Measurements from ENCODE around the gene MED12L. TPM values are rescaled to one million over a fixed set of nuclear protein-coding genes. Genes with fewer than 3 reads are reported as not detected.

MED12L gene
- total RNA-seq, 6 donors from 2014 or later: 0.27 to 1.5 (median 0.31) TPM; not detected in 2

DNA sequence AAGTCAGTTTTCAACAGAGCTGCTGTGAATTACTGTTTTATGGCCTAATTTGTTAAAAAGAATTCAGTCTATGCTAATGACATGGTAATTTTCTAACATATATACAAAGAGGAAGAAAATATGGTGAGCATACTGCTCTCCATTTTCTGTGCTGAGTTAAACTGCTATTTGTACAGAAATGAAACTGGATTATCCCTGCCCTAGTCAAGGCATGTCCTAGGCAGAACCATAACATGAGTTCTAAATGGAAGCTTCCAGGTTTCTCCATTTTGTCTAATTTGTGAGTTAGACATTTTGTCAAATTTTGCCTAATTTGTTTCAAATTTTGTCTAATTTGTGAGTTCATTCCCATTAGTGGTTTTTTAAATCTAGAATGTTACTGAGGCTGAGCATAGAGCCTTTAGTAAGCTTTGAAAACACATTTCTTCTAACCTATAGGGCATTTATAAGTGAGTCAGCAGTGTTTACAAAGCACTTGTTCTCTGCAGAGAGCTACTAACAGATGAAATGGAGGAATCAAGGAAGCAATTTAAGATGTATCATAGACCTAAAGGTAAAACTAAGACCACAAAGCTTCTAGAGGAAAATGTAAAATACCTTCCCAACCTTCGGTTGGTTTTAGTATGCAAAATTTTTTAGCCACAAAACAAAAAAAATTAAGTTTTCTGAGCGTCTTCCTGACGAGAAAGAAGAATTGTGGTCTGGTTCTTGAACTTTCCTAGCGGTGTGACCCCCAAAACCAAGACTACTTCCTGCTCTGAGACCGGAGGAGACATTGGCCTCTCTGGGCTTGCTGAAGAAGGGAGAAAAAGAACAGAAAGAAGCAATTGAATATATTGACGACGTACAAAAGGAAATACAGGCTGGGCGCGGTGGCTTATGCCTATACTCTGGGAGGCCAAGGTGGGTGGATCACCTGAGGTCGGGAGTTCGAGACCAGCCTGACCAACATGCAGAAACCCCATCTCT is 183.1 kb downstream of the MED12L start:
- Histone ChIP-seq H3K27me3 (no peaks in the 10 kb centered on the region), H3K27ac (no peak overlapping the region), H3K9me3 (no peaks in the 10 kb centered on the region), H3K36me3 (no peaks in the 10 kb centered on the region), H3K4me1 (no peaks in the 10 kb centered on the region), H3K4me3 (no peak overlapping the region)
- WGBS, 2 donors: 69 to 76% methylated on average over 11 of the region's 11 CpGs
- TF ChIP-seq, protein P1, sequence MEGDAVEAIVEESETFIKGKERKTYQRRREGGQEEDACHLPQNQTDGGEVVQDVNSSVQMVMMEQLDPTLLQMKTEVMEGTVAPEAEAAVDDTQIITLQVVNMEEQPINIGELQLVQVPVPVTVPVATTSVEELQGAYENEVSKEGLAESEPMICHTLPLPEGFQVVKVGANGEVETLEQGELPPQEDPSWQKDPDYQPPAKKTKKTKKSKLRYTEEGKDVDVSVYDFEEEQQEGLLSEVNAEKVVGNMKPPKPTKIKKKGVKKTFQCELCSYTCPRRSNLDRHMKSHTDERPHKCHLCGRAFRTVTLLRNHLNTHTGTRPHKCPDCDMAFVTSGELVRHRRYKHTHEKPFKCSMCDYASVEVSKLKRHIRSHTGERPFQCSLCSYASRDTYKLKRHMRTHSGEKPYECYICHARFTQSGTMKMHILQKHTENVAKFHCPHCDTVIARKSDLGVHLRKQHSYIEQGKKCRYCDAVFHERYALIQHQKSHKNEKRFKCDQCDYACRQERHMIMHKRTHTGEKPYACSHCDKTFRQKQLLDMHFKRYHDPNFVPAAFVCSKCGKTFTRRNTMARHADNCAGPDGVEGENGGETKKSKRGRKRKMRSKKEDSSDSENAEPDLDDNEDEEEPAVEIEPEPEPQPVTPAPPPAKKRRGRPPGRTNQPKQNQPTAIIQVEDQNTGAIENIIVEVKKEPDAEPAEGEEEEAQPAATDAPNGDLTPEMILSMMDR (IDR thresholded peaks at IDR 0.05): no peak
- TF ChIP-seq POLR2A (IDR thresholded peaks at IDR 0.05): no peak
- no peak for TF ChIP-seq EP300 (IDR thresholded peaks at IDR 0.05)
- TF ChIP-seq POLR2AphosphoS5 (IDR thresholded peaks at IDR 0.05): no peak
- ATAC-seq (ENCODE audit: low FRiP score in 2 of 2) (no peak), DNase-seq (no peak)

DNA sequence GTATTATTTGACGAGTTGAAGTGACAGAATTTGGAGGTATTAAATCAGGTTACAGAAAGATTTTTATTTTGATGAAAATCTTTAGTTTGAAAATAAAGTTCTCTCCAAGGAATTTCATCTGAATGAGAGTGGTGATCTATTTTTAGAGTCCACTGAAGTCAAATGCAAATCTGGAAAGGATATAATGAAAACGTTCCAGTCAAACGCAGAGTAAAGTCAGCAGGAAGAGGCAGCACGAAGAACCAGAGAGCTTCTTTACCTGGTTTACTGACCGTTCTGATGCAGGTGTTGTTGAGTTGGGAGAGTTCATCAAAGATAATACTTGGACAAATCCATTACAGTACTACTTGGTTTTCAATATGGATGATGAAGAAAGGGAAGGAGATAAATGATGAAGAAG is 184.2 kb downstream of the MED12L start:
- no peak overlapping the region for H3K27ac ChIP-seq
- no peak for ATAC-seq (ENCODE audit: low FRiP score in 2 of 2)

DNA sequence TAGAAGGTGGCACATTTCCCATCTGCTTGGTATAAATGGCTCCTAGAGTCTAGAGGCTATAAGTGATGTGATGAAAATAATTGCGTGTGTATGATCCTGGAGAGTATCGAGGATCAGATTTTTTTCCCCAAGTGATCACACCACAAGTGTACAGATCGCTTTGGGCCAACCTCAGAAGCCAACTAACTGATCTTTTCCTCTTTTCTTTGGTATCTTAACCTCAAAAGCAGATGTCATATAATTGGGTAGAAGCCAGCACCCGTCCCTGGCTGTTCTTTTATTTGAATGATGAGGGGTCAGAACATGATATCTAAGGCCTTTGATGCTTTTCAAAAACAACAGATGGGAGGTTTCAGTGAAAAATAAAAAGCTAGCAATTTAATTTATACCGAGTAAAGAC is 189.6 kb downstream of the MED12L start:
- no peak overlapping the region for H3K4me3 ChIP-seq
- DNase-seq (no peak), ATAC-seq (ENCODE audit: low FRiP score in 2 of 2) (no peak)
- no peaks in the 10 kb centered on the region for H3K4me1 ChIP-seq
- H3K27ac ChIP-seq: no peak overlapping the region
- H3K9me3 ChIP-seq: no peaks in the 10 kb centered on the region
- H3K27me3 ChIP-seq: no peaks in the 10 kb centered on the region
- no peaks in the 10 kb centered on the region for H3K36me3 ChIP-seq
- WGBS, 2 donors: 65 to 73% methylated on average over 5 of the region's 5 CpGs
- TF ChIP-seq, protein P1 (IDR thresholded peaks at IDR 0.05): no peak
- TF ChIP-seq EP300 (IDR thresholded peaks at IDR 0.05) (no peak), POLR2AphosphoS5 (IDR thresholded peaks at IDR 0.05) (no peak), POLR2A (IDR thresholded peaks at IDR 0.05) (no peak)

More for the DNA sequence above, 184.2 kb downstream of the MED12L start:
- 74 to 78% methylated on average over 5 of the region's 5 CpGs for WGBS, 2 donors
- no peaks in the 10 kb centered on the region for H3K4me1 ChIP-seq
- H3K4me3 ChIP-seq: no peak overlapping the region
- no peaks in the 10 kb centered on the region for H3K9me3 ChIP-seq
- H3K27me3 ChIP-seq: no peaks in the 10 kb centered on the region
- H3K36me3 ChIP-seq: no peaks in the 10 kb centered on the region
- DNase-seq: no peak
- TF ChIP-seq EP300 (IDR thresholded peaks at IDR 0.05): no peak
- TF ChIP-seq, protein P1 (IDR thresholded peaks at IDR 0.05): no peak
- no peak for TF ChIP-seq POLR2A (IDR thresholded peaks at IDR 0.05)
- TF ChIP-seq POLR2AphosphoS5 (IDR thresholded peaks at IDR 0.05): no peak

DNA sequence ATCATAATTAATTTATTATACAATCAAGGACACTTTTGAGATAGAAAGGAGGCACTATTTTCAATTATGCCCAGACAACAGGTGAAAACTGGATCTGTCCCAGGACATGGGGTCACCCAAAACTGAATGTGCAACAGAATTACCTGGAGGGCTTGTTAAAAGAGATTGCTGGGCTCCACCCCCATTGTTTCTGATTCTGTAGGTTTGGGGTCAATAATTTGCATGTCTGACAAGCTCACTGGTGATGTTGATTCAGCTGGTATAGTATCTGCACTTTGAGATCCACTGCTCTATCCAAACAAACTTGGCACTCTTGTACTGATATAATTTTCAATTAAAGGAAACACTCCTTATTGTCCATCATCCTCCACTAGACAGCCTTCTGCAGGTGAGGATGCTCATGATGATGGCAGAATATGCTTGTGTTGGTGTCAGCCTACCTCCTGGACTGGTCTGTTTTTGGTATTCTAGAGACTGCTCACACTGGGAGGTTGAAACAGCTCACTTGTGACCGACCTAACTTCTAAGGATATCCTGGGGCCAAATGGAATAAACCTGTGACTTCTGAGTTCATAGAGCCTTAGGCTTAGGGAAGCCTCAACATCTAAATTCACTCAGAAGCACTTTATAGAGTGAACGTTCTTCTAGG is 190.7 kb downstream of the MED12L start:
- no peak for TF ChIP-seq POLR2A (IDR thresholded peaks at IDR 0.05)
- TF ChIP-seq, protein P1 (IDR thresholded peaks at IDR 0.05): no peak
- no peak for TF ChIP-seq EP300 (IDR thresholded peaks at IDR 0.05)
- TF ChIP-seq POLR2AphosphoS5 (IDR thresholded peaks at IDR 0.05): no peak
- Histone ChIP-seq H3K4me1 (no peaks in the 10 kb centered on the region), H3K4me3 (no peak overlapping the region), H3K9me3 (no peaks in the 10 kb centered on the region), H3K27ac (no peak overlapping the region), H3K36me3 (no peaks in the 10 kb centered on the region), H3K27me3 (no peaks in the 10 kb centered on the region)
- no peak for DNase-seq
- 58 to 75% methylated on average over 1 to 2 of the region's 2 CpGs for WGBS, 2 donors
- no peak for ATAC-seq (ENCODE audit: low FRiP score in 2 of 2)

Data from upper lobe of left lung (tissue), 6 donors.